Trophoblast cell (in vitro differentiated cells and primary cell): ENCODE results near the gene SLC5A4.
"Not testable (repeated sequence)": the region's sequence is repeated elsewhere in the genome, so short reads cannot be mapped to it uniquely, and the experiment has no call there.

Experiments used
- DNase-seq, 2 donors: peaks; one replicate each; pipeline ENCODE4 v3.0.0-alpha.2; 2016
- H2AFZ ChIP-seq: 2 replicates; pipeline ENCODE4 v1.6.1; 2013; ENCODE audit warnings: low read length, moderate library complexity, mild to moderate bottlenecking; ENCODE audit not compliant: insufficient read depth, poor library complexity
- H2AK5ac ChIP-seq: 2 replicates; pipeline ENCODE4 v1.6.1; 2013; ENCODE audit warnings: mild to moderate bottlenecking, low read length
- H2BK120ac ChIP-seq: 2 replicates; pipeline ENCODE4 v1.6.1; 2013; ENCODE audit warnings: low read length, mild to moderate bottlenecking, moderate library complexity; ENCODE audit not compliant: insufficient read depth, poor library complexity
- H2BK12ac ChIP-seq: 2 replicates; pipeline ENCODE4 v1.6.1; 2013; ENCODE audit warnings: mild to moderate bottlenecking, low read length, moderate library complexity
- H2BK5ac ChIP-seq: 2 replicates; pipeline ENCODE4 v1.6.1; 2013; ENCODE audit warnings: low read length, low read depth, moderate library complexity, mild to moderate bottlenecking; ENCODE audit not compliant: poor library complexity
- H3K14ac ChIP-seq: 2 replicates; pipeline ENCODE4 v1.6.1; 2013; ENCODE audit warnings: mild to moderate bottlenecking, low read length
- H3K18ac ChIP-seq: 2 replicates; pipeline ENCODE4 v1.6.1; 2013; ENCODE audit warnings: mild to moderate bottlenecking, low read length
- H3K23ac ChIP-seq: 2 replicates; pipeline ENCODE4 v1.6.1; 2013; ENCODE audit warnings: low read length
- H3K27ac ChIP-seq: 2 replicates; pipeline ENCODE4 v1.5.1; 2013; ENCODE audit warnings: low read depth, mild to moderate bottlenecking, inconsistent platforms, low read length, moderate library complexity
- H3K27me3 ChIP-seq: 2 replicates; pipeline ENCODE4 v1.6.1; 2013; ENCODE audit warnings: inconsistent platforms, mild to moderate bottlenecking, low read length, moderate library complexity; ENCODE audit not compliant: insufficient read depth
- H3K36me3 ChIP-seq, 2 experiments: 1 replicate in 1 of 2; 2 replicates in 1 of 2; pipeline ENCODE4 v1.6.1; 2013; ENCODE audit warnings: low read length in 2 of 2, mild to moderate bottlenecking in 2 of 2, moderate library complexity in 1 of 2; ENCODE audit not compliant: insufficient read depth in 2 of 2, control insufficient read depth in 1 of 2
- H3K4ac ChIP-seq: 2 replicates; pipeline ENCODE4 v1.6.1; 2013; ENCODE audit warnings: low read depth, mild to moderate bottlenecking, low read length, moderate library complexity
- H3K4me1 ChIP-seq, 2 experiments: 1 replicate in 1 of 2; 2 replicates in 1 of 2; pipeline ENCODE4 v1.6.1; 2013; ENCODE audit warnings: low read length in 2 of 2, mild to moderate bottlenecking in 2 of 2, moderate library complexity in 1 of 2; ENCODE audit not compliant: insufficient read depth in 2 of 2, control insufficient read depth in 1 of 2
- H3K4me2 ChIP-seq: 2 replicates; pipeline ENCODE4 v1.6.1; 2013; ENCODE audit warnings: inconsistent platforms, mild to moderate bottlenecking, low read length, moderate library complexity
- H3K4me3 ChIP-seq: 2 replicates; pipeline ENCODE4 v1.5.1; 2013; ENCODE audit warnings: mild to moderate bottlenecking, low read depth, low read length, inconsistent platforms
- H3K79me1 ChIP-seq: one replicate; pipeline ENCODE4 v1.6.1; 2013; ENCODE audit warnings: low read length
- H3K79me2 ChIP-seq: 2 replicates; pipeline ENCODE4 v1.6.1; 2013; ENCODE audit warnings: low read length, mild to moderate bottlenecking; ENCODE audit not compliant: control insufficient read depth, insufficient read depth, poor library complexity
- H3K9ac ChIP-seq: 2 replicates; pipeline ENCODE4 v1.6.1; 2013; ENCODE audit warnings: mild to moderate bottlenecking, low read length
- H3K9me3 ChIP-seq: 2 replicates; pipeline ENCODE4 v1.6.1; 2013; ENCODE audit warnings: low read depth, mild to moderate bottlenecking, control low read depth, inconsistent platforms, low read length; ENCODE audit not compliant: insufficient read depth
- H4K12ac ChIP-seq: 2 replicates; pipeline ENCODE4 v1.6.1; 2013; ENCODE audit warnings: low read depth, mild to moderate bottlenecking, low read length, moderate library complexity
- H4K8ac ChIP-seq: 2 replicates; pipeline ENCODE4 v1.6.1; 2013; ENCODE audit warnings: low read depth, mild to moderate bottlenecking, low read length, moderate library complexity
- H4K91ac ChIP-seq: one replicate; pipeline ENCODE4 v1.6.1; 2013; ENCODE audit warnings: low read depth, mild to moderate bottlenecking, low read length, moderate library complexity
- WGBS: extraction: QIAGEN DNeasy Blood & Tissue Kit; methylation state at CpG from one replicate; pipeline ENCODE4 v1.1.7; 2013; ENCODE audit warnings: missing lambda C conversion rate; ENCODE audit not compliant: insufficient read length, insufficient coverage; ENCODE audit errors: extremely low coverage; 5-methylcytosine and 5-hydroxymethylcytosine counted together

Gene SLC5A4

DNA sequence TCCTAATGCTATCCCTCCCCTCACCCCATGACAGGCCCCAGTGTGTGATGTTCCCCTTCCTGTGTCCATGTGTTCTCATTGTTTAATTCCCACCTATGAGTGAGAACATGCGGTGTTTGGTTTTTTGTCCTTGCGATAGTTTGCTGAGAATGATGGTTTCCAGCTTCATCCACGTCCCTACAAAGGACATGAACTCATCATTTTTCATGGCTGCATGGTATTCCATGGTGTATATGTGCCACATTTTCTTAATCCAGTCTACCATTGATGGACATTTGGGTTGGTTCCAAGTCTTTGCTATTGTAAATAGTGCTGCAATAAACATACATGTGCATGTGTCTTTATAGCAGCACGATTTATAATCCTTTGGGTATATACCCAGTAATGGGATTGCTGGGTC lies 20.2 kb upstream of the SLC5A4 start:
- not testable (repeated sequence) for H3K9ac ChIP-seq, DNase-seq, H3K79me2 ChIP-seq, H3K4me3 ChIP-seq, H3K23ac ChIP-seq, H4K91ac ChIP-seq, H2BK120ac ChIP-seq, H3K4me2 ChIP-seq, H3K36me3 ChIP-seq, H2AK5ac ChIP-seq, H2BK5ac ChIP-seq, H3K4me1 ChIP-seq, H3K27ac ChIP-seq, H4K8ac ChIP-seq, H4K12ac ChIP-seq, H2AFZ ChIP-seq, H2BK12ac ChIP-seq, H3K27me3 ChIP-seq, H3K4ac ChIP-seq, H3K18ac ChIP-seq, H3K79me1 ChIP-seq, H3K14ac ChIP-seq, H3K9me3 ChIP-seq
- WGBS = no CpG with 5 or more reads among the region's 4 CpGs

DNA sequence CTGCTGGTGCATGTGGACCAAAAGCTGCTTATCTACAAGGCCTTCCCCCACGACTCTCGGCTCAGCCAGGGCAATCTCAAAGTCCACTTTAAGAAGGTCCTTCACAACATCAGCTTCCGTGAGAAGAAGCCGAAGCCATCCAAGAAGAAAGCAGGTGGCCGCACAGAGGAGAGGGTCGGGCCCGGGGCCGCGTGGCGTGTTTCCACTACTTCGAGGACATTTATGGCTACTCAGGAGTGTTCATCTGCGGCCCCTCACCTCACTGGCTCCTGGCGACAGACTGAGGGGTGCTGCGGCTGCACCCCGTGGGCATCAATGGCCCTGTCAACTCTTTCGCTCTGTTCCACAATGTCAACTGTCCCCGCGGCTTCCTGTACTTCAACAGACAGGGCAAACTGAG lies 16.2 kb upstream of the SLC5A4 start:
- H2BK120ac ChIP-seq = no peak overlapping the region
- no peak overlapping the region for H2BK12ac ChIP-seq
- H3K9me3 ChIP-seq = peaks cover 1% of the 10 kb centered on the region
- H3K23ac ChIP-seq = no peak overlapping the region
- no peaks in the 10 kb centered on the region for H3K79me2 ChIP-seq
- H4K8ac ChIP-seq = no peak overlapping the region
- H3K27me3 ChIP-seq = no peaks in the 10 kb centered on the region
- no peak overlapping the region for H3K14ac ChIP-seq
- no peak overlapping the region for H3K4me2 ChIP-seq
- H2BK5ac ChIP-seq = no peak overlapping the region
- H3K4me1 ChIP-seq = no peaks in the 10 kb centered on the region
- no peak overlapping the region for H3K4ac ChIP-seq
- H3K79me1 ChIP-seq = no peaks in the 10 kb centered on the region
- no peak overlapping the region for H3K18ac ChIP-seq
- H3K36me3 ChIP-seq = no peaks in the 10 kb centered on the region
- no CpG with 5 or more reads among the region's 18 CpGs for WGBS
- no peak overlapping the region for H4K12ac ChIP-seq
- no peak overlapping the region for H3K27ac ChIP-seq
- H2AK5ac ChIP-seq = no peak overlapping the region
- no peak overlapping the region for H3K4me3 ChIP-seq
- no peak overlapping the region for H4K91ac ChIP-seq
- H3K9ac ChIP-seq = no peak overlapping the region
- no peak overlapping the region for H2AFZ ChIP-seq
- DNase-seq = no peak

GRCh38 chr22:32270641-32271369 lies 15.7 kb upstream of the SLC5A4 start:
- H3K23ac ChIP-seq = no peak overlapping the region
- H2AK5ac ChIP-seq = no peak overlapping the region
- no peak overlapping the region for H3K27ac ChIP-seq
- H3K9ac ChIP-seq = no peak overlapping the region
- no CpG with 5 or more reads among the region's 25 CpGs for WGBS
- H2BK5ac ChIP-seq = no peak overlapping the region
- no peaks in the 10 kb centered on the region for H3K79me1 ChIP-seq
- H4K8ac ChIP-seq = no peak overlapping the region
- H4K12ac ChIP-seq = no peak overlapping the region
- no peaks in the 10 kb centered on the region for H3K79me2 ChIP-seq
- no peaks in the 10 kb centered on the region for H3K27me3 ChIP-seq
- H2BK12ac ChIP-seq = no peak overlapping the region
- no peak overlapping the region for H3K14ac ChIP-seq
- no peak overlapping the region for H4K91ac ChIP-seq
- no peak overlapping the region for H3K4me3 ChIP-seq
- no peaks in the 10 kb centered on the region for H3K36me3 ChIP-seq
- H3K4ac ChIP-seq = no peak overlapping the region
- no peak overlapping the region for H3K18ac ChIP-seq
- no peak overlapping the region for H2AFZ ChIP-seq
- DNase-seq = no peak
- H3K4me2 ChIP-seq = no peak overlapping the region
- no peak overlapping the region for H2BK120ac ChIP-seq
- H3K4me1 ChIP-seq = no peaks in the 10 kb centered on the region
- peaks cover 1% of the 10 kb centered on the region for H3K9me3 ChIP-seq

GRCh38 chr22:32269316-32269715 lies 14.2 kb upstream of the SLC5A4 start:
- H2BK120ac ChIP-seq = no peak overlapping the region

More at GRCh38 chr22:32269316-32269715, 14.2 kb upstream of the SLC5A4 start:
- Histone ChIP-seq H3K4me3 (no peak overlapping the region), H3K4ac (no peak overlapping the region), H3K14ac (no peak overlapping the region), H4K12ac (no peak overlapping the region), H3K9ac (no peak overlapping the region), H3K36me3 (no peaks in the 10 kb centered on the region), H2BK12ac (no peak overlapping the region), H3K4me1 (no peaks in the 10 kb centered on the region), H4K8ac (no peak overlapping the region), H2BK5ac (no peak overlapping the region), H2AFZ (no peak overlapping the region), H2AK5ac (no peak overlapping the region), H3K23ac (no peak overlapping the region), H3K27ac (no peak overlapping the region), H3K79me1 (no peaks in the 10 kb centered on the region), H3K18ac (no peak overlapping the region), H4K91ac (no peak overlapping the region), H3K27me3 (no peaks in the 10 kb centered on the region), H3K4me2 (no peak overlapping the region), H3K79me2 (no peaks in the 10 kb centered on the region), H3K9me3 (peaks cover 1% of the 10 kb centered on the region)
- no CpG with 5 or more reads among the region's 16 CpGs for WGBS
- no peak for DNase-seq
